Stimulated activated CD4-positive, alpha-beta T cell treated with anti-CD3 and anti-CD28 coated beads, Interleukin-15, amount 100 ng/mL, for 24 hours (primary cell): ENCODE data around the gene FGD4.
"Not testable (repeated sequence)": the region's sequence is repeated elsewhere in the genome, so short reads cannot be mapped to it uniquely, and the experiment has no call there.

Experiments used
- DNase-seq: peaks from one replicate; pipeline ENCODE4 v3.0.0-alpha.2; 2020

Gene FGD4

DNA sequence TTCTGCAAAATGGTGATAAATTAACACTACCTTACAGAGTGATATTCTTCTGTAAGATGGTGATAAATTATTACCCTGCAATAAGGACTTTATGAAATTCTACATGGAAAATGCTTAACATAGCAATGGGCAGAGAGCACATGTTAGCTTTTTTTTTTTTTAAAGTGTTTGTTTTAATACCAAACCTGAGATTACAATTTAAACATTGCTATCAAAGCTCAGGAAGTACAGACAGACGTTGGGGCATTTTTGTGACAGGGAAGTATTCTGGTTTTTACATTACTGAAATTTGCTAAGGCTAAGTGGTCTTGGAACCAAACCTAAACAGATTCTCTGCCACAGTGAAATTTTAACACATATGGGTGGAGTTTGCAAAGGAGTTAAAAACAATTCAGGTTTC, 133.1 kb downstream of the FGD4 start:
- no peak for DNase-seq

DNA sequence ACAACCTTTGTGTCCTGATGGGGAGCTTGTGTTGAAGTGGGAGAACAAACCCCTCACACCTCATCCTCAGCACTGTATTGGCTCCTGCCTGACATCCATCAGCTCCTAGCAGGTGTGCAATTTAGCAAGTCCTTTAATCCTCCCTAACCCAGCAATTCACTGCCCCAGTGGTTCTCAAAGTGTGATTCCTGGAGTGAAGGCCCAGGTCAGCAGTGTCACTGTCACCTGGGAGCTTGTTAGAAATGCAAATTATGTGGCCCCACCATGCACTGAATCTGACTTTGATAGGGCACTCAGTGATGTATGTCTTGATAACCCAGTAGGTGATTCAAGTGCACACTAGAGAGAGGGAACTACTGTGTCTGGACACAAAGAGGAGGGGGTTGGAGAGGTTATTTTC, 133.6 kb downstream of the FGD4 start:
- no peak for DNase-seq

DNA sequence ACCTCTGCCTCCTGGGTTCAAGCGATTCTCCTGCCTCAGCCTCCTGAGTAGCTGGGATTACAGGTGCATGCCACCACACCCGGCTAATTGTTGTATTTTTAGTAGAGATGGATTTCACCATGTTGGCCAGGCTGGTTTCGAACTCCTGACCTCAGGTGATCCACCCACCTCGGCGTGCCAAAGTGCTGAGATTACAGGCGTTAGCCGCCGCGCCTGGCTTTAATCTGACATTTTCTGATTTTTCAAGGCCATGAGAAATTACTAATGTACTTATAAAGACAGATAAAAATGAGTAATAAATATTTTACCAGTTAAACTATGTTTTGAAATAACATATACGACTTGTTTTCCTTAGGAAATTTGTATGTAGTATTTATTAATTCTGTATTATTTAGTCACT, 134.1 kb downstream of the FGD4 start:
- DNase-seq, result not testable (repeated sequence)

DNA sequence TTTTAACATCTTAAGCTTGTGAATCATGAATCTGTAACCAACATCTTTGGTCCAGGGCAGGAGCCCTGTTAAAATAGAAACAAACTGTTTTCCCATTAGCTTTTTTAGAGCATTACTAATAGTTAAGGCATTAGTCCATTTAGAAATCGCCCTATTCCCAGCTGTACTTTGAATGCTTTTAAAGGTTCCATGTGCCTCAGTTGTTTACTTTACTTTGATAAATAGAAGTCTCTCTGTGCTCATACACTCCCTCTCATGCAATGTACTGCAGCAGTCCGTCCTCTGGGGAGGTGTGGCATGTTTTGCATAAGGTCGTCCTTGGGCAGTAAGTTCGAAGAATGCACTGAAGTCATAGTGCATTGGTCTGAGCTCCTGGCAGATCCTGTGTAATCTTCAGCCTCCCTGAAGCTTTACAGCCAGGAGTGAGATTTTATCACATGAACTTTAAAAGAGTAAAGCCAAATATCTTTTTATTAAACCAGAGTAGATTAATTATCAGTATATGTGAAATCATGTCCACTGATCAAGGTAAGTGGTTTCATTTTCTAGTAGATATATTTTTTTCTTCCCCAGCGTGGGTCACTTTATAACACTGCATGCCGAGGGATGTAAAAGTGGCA, 134.7 kb downstream of the FGD4 start:
- no peak for DNase-seq

DNA sequence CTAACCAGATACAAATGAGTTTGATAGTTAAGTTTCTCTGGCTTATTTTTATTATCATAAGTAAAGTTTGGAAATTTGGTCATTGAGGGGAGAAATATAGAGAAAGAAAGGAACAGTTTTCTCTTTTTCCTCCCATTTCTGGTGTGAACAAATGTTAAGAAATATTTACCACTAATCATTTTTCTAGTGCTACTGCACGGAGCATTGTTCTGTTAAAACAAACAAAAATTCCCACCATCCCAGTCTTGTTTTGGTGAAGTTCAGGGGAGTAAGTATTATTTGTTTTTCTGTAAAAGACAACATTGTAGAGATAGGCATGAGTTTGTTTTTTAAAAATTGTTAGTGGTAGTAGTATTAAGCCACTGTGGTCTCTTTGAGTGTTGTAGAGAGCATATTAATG, 135.3 kb downstream of the FGD4 start:
- no peak for DNase-seq

DNA sequence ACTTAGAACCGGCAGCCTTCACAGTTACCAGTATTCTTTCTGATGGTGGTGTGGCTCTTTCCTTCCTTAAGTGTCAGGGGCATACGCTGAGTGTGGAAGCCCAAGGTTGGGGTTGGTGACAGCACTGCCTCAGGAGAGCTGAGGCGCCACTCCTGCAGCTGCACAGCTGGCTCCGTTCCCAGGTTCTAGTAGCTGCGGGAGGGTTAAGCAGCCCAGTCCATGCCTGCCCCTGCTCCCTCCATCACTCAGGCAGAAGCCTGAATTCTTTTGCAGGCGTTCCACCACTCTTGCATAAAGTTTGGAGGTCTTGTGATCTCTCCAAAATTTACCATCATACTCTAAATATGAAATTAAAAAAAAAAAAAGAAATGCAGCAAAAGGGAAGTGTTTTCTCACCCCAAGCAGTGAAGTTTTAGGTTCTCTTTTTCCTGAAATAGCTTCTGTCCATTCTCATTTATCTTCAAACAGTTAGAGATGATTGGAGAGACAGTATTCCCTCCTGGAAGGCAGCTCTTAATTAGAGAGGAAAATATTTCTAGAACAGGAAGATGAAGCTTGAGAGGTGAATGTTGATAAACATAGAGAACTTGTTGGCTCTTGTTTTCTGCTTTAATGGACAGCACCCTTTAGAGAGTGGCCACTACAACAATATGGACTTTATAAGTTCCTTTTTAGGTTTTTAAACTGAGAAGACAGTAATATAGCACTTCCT, 136.1 kb downstream of the FGD4 start:
- DNase-seq, result no peak

DNA sequence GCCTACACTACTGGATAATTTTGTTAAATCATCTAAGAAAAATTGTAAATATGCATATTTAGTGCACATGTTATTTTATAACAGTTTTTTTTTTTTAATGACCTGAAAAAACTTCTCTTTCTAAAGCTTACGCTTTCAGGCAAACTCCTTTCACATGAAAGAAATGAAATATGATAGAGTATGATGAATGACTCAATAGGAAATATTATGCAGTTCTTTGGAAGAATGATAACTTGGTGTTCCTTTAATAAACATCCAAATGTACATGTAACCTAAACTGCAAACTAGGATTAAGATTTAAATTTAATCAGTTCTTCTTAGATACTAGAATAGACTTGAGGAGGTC, 136.6 kb downstream of the FGD4 start:
- no peak for DNase-seq

DNA sequence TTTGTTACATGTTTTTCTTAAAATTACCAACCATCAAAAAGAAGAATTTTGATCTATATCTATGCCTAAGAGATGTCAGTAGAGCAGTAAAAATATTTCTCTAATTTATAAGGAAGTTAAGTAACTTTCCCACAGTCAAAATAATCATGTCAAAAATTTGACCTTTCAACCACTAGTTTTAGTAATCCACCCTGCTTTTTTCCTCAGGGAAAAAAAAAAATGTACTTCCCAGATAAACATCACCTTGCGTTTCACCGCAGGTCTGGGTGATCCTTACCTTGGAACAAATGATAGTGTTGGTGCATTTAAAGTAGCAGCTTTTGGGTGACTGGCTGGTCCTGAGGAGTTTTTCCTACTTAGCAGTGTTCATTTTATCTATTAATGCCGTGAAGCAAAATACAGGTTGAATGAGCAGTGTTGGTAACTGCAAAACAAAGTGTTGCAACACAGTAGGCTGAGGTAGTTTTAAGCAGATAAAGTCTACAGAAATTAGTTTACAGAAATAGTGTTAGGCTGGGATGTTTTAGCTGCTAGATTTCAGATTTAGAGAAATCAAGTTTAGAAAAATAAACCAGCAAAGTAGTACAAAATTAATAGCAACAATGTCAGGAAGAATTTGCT, 142.5 kb downstream of the FGD4 start:
- no peak for DNase-seq

DNA sequence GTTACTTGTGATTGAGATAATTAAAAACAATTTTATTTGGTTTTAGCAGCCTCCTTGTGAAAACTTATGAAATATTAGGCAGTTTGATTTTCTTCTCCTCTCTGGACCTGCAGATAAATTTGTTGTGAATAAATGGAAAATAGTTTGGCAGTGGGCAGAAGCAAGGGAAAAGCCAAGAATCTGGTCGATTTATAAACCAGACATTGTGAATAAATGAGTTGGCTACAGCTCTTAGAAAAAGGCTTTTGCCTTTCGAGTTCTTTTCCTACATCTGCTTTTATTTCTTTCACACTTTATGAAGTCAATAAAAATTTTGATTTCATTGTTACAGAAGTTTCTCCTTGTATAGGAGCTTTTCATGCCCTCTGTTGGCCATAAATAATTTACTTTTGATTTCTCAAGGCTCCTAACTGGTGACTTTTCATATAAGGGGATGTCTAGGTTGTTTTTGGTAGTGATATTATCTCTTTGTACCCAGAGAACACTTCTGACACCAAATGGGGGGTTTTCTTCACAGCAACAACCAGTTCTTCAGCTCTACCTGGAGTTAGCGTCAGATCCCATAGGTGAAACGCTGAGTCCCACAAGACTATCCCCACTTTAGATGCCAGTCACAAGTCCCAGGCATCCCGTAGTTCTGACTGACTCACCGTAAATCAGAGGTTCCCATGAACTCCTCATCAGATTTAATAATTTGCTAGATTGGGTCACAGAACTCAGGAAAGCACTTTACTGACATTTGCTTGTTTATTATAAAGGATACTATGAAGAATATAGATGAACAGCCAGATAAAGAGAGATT, 143.3 kb downstream of the FGD4 start:
- DNase-seq, result no peak

DNA sequence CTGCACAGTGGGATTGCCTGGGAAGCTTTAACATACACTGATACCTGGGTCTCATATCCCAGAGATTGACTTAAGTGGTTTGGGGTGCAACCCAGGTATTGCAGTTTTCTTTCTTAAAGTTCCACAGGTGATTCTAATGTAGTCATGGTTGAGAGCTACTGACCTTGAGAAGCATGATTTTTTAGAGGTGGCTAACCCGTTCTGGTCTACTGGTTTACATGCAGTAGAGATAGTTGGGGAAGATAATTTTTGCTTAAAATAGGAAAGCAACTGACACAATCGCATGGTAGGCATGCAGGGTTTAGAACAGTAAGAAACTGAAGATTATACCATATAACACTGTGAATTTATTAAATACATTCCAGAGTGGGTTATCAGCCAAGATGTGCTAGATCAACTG, 145.5 kb downstream of the FGD4 start:
- no peak for DNase-seq

DNA sequence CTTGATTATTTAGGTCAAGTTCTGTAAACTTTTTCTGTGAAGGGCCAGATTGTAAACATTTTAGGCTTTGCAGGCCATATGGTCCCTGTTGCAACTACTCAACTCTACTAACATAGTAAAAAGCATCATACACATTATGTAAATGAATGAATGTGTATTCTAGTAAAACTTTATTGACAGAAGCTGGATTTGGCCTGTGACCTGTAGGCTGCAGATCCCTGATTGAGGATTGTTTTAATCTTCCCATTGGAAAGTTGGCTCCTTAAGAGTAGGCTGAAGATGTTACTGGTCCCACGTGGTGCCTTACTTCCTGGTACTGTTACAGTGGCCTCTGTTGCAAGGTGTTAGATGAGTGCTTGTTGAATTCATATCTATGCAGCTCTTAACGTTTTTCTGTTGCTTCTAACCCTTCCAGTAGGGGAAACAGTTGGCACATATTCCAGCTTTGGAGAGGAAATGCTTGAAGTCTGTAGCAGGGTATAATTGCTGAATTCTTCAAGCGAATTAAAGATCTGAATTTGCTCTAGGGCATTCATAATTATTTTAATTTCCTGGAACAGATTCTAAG, 146.1 kb downstream of the FGD4 start:
- no peak for DNase-seq

DNA sequence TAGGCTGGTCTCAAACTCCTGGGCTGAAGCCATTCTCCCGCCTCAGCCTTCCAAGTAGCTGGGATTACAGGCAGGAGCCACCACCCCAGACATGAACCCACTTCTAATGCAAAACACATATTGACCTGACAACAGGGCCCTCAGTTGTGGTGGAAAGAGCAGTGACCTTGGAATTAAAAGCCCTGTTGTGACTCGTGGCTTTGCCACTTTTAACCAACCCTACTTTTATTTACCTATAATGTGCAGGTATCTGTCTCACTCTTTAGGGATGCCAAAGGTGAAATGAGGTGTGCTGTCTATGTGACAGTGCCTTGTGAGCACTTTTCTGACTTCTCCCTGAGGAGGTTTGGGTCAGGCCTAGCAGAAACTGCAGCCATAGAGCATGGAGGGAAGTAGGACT, 146.9 kb downstream of the FGD4 start:
- DNase-seq, result no peak

DNA sequence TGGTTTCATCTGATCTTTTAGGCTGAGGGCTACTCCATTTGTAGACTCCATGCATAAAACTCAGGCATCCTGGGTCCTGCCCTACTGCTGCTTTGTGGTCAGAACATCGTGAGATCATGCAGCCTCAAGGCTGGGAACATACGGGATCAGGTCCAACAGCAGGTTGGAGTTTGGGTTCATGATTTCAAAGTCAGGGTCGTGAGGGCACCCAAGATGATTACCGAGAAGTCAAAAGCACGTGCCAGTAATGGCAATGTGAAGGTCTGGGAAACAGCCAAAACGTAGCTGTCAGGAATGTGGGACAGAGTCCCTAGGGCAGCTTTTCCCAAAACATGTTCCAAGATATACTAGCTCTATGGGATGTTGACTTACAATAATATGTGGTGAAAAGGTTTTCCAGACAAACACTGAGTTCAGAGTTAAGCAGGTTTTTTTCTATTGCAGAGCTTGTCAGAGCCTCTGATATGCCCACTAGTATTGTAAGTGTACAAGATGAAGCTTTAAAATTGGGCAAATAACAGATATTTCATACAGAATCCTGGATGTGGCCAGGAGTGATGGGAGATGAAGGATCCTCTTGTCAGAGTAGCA, 149.4 kb downstream of the FGD4 start:
- DNase-seq, result no peak

DNA sequence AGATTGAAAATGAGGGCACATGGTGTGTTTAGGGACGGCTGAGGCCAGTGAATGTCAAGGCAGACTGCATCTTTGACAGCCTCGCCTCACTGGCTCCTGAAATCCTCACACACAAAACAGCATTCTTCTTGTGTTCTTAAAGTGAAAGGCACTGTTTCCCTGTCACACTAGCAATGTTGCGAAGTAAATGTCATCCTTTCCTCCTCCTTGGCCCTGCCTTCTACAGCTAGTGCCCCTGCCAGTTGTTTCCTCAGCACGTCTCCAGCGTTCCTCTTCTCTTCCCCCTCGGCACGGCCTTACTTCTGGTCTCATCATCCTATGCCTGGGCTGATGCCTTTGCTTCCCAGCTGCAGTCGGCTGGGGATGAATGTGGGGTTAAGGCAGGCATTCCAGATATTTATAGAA, 150.3 kb downstream of the FGD4 start:
- no peak for DNase-seq

DNA sequence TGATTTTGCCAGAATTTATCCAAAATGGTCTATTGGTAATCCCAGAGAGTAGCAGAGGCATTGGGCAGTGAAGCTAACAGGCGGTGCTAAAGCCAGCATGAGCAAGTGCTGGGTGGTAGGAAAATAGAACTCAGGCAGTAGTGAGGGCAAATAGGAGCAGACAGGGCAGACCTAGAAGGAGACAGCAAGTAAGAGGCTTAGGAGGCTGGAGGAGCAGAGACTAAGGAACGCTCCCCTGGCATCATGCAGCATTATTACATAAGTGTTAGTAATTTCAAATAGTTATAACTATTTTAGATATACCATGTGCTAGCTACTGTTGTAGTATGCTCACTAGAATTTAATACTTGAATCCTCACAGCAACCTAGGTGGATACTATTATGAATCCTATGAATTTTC, 151.7 kb downstream of the FGD4 start:
- no peak for DNase-seq

DNA sequence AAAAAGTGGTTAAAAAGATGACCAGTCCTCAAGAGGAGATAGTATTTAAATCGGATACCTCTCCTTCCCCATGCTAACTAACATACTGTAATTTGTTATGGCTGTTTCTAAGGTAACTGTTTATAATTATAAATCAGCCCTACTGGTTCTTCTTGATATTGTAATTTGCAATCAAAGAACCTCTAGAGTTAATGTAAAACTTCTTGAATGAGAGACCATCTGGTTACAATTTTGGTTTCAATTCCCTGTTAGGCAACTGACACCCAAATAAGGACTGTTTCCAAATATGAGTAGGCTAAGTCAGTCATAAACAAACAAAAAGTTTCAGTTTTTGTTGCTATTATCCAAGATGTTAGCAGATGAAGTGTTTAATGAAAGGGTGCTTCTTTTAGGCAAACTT, 159.5 kb downstream of the FGD4 start:
- no peak for DNase-seq

DNA sequence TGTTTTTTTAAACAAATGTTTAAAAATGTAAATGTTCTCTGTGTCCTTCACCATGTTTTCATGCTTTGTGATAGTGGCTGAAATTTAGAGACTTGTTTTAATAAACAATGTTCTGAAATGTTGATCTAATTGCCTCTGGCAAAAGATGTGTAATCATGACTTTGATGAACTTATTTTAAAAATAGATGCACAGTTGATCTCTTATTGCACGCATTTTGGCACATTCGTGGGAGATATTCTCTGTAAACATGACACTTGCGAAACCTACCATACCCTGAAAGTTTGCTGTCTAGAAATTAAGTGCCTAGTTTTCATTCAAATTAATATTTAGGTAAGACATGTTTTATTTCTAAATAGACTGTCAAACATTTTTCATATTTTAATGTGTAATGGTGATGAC, 160.1 kb downstream of the FGD4 start:
- no peak for DNase-seq

DNA sequence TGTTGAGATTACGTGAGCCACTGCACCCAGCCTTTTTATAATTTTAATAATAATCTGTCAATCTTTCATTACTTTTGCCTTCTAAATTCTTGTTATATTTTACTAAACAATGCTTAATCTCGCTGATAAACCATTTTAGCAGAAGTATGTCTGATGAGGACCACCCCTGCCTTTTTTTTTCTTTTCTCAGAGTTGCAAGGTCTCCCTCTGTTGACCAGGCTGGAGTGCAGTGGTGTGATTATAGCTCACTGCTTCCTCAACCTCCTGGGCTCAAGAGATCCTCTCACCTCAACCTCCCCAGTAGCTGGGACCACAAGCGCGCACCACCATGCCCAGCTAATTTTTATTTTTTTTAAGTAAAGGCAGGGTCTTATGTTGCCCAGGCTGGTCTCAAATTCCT, 161.2 kb downstream of the FGD4 start:
- no peak for DNase-seq

DNA sequence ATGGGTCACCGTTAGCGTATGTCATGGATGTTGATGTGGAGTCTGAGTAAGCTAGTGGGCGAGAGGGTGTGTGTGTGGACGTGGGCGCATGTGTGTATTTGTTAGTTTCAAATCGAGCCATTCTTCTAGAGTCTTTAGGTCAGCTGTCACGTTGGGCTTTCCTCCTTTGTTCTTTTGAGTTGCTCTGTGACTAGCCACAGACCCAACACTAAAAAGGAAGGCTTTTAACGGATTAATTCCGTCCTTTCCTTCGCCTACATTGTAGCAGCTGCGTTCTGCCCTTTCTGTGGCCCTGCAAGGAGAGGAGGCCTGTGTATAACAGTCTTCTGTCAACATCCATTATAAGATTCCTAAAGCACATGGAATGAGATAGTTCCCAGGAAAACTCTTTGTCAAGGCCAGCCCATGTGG, 162.6 kb downstream of the FGD4 start:
- no peak for DNase-seq

DNA sequence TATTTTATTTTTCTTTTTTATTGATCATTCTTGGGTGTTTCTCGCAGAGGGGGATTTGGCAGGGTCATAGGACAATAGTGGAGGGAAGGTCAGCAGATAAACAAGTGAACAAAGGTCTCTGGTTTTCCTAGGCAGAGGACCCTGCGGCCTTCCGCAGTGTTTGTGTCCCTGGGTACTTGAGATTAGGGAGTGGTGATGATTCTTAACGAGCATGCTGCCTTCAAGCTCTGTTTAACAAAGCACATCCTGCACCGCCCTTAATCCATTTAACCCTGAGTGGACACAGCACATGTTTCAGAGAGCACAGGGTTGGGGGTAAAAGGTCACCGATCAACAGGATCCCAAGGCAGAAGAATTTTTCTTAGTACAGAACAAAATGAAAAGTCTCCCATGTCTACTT, 163.1 kb downstream of the FGD4 start:
- DNase-seq, result not testable (repeated sequence)

DNA sequence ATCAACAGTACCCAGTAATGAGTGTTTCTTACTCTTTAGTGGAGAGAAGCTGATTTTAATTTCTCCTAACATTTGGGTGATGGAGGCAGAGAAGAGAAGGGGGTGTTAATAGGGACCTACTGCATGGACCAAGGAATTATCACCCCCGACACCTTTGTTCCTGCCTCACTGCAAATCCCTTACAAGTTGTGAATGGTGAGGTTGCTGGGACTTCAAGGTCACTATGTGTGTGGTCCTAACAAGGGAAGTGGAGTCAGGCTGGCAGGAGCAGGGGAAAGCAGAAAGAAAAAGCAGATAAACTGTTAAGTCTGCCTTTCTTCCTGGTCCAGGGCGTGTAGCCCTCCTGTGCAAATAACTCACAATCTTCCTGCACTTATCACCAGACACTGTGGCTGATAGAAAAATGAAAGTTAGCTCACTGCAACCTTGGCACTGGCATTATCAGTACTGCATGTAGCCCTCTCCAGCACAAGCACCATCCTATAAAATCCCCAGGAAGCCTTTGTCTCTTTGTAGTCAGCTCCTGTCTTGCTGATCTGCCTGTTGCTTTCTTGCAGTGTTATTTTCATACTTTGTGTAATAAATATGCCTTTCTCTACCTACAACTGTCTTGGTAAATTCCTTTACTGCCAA, 167.4 kb downstream of the FGD4 start:
- no peak for DNase-seq

DNA sequence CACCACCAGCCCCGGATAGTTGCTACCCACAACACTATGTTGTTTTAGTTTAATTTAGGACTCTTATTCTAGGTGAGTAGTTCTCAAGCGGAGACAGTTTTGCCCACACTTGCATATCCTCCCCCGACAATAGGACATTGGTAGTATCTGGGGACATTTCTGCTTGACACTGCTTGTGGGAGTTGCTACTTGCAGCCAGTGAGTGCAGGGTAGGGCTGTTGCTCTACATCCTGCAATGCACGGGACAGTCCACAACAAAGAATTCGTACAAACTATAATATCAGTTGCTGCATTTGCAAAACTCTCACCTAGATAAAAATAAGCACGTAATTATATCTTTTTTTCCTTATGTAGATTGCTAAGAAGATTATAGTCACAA, 167.9 kb downstream of the FGD4 start:
- DNase-seq, result no peak

DNA sequence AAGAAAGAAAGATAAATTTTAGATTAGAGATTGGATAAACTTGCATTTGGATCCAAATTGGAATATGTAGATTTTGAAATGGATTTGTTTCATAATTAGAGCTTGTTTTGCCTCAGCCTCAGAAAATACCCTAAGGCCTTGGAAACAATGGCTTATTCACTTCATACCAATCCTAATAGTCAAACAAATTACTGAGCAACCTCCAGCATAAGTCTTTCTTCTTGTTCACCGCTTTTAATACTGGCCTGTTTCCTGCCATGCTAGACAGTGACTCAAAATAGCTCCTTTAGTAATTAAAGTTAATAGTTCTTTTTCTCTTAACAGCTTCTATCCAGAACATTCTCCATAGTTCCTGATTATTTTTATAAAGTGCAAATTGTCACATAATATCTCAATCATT, 168.9 kb downstream of the FGD4 start:
- no peak for DNase-seq
